Caco-2 (cell line): ENCODE results near the gene ZNF774. TPM values are rescaled to one million over a fixed set of nuclear protein-coding genes. Genes with fewer than 3 reads are reported as not detected.

Experiments used
- BruUV-seq: library from RNA; stranded (reverse); fragments of 400-500 nt; replicated peaks from 2 replicates; lab custom pipeline; 2021; lab: Mats Ljungman, UMichigan
- CTCF ChIA-PET: fragments of 300-600 bp; sonication (Branson Sonifier 250); formaldehyde crosslinking; loops from one replicate; lab custom pipeline; 2022; ENCODE audit warnings: antibody characterized with exemption; lab: Charles Lee
- POLR2A ChIA-PET: fragments of 300-600 bp; sonication (Branson Sonifier 250); formaldehyde crosslinking; loops from one replicate; lab custom pipeline; 2022; ENCODE audit warnings: antibody characterized with exemption; lab: Charles Lee
- DNase-seq, 2 experiments: peaks; one replicate each; pipeline versions ENCODE4 v3.0.0 to v3.0.0-alpha.2; 2020 to 2022
- H3K27me3 ChIP-seq: replicated peaks from 2 replicates; pipeline ENCODE4 v1.6.0; 2011; ENCODE audit warnings: low read length; ENCODE audit not compliant: control insufficient read depth, insufficient read depth
- H3K36me3 ChIP-seq: 2 replicates; pipeline ENCODE4 v1.5.1; 2011; ENCODE audit warnings: low read length; ENCODE audit not compliant: control insufficient read depth, insufficient read depth
- H3K4me1 ChIP-seq: fragments of 250-450 bp; sonication (Bioruptor Pico); 2 replicates; pipeline ENCODE4 v1.5.1; 2020; ENCODE audit warnings: mild to moderate bottlenecking
- H3K4me3 ChIP-seq: 2 replicates; pipeline ENCODE4 v1.5.1; 2011; ENCODE audit warnings: low read depth, mild to moderate bottlenecking, control low read depth, low read length
- H3K9me3 ChIP-seq: fragments of 250-450 bp; sonication (Bioruptor Pico); 2 replicates; pipeline ENCODE4 v1.5.1; 2020; ENCODE audit warnings: mild to moderate bottlenecking, moderate library complexity
- H3K27ac Mint-ChIP-seq: one replicate; pipeline ENCODE4 v1.8.0; 2022; ENCODE audit warnings: mixed read lengths; ENCODE audit not compliant: unreplicated experiment
- H3K27me3 Mint-ChIP-seq: one replicate; pipeline ENCODE4 v1.8.0; 2022; ENCODE audit warnings: mixed read lengths; ENCODE audit not compliant: insufficient read depth, unreplicated experiment
- H3K36me3 Mint-ChIP-seq: one replicate; pipeline ENCODE4 v1.8.0; 2022; ENCODE audit warnings: mild to moderate bottlenecking, mixed read lengths; ENCODE audit not compliant: insufficient read depth, unreplicated experiment
- H3K4me1 Mint-ChIP-seq: one replicate; pipeline ENCODE4 v1.8.0; 2022; ENCODE audit warnings: low read depth, mixed read lengths; ENCODE audit not compliant: unreplicated experiment
- H3K4me3 Mint-ChIP-seq: one replicate; pipeline ENCODE4 v1.8.0; 2022; ENCODE audit warnings: mild to moderate bottlenecking, moderate library complexity, mixed read lengths; ENCODE audit not compliant: unreplicated experiment
- H3K9me3 Mint-ChIP-seq: one replicate; pipeline ENCODE4 v1.8.0; 2022; ENCODE audit warnings: mixed read lengths; ENCODE audit not compliant: unreplicated experiment
- CTCF ChIP-seq, 2 experiments: fragments of 200-600 bp in 1 of 2; IDR thresholded peaks; 1 replicate in 1 of 2; 2 replicates in 1 of 2; pipeline versions ENCODE4 v1.5.1 to v1.8.0; 2011 to 2022; ENCODE audit warnings: antibody characterized with exemption in 1 of 2, control low read depth in 1 of 2, inconsistent platforms in 1 of 2, low read depth in 1 of 2, low read length in 1 of 2, mild to moderate bottlenecking in 1 of 2, moderate library complexity in 1 of 2; ENCODE audit not compliant: insufficient read depth in 1 of 2, severe bottlenecking in 1 of 2, unreplicated experiment in 1 of 2
- intact Hi-C: fragments of 100-400 bp; cut with micrococcal nuclease; formaldehyde crosslinking; loops from one replicate; pipeline ENCODE4 v1.10.0; 2022; ENCODE audit not compliant: unreplicated experiment
- total RNA-seq: library from RNA; stranded (reverse); gene quantifications from 2 replicates; pipeline ENCODE4 v1.2.3, GENCODE V29; 2022

Gene ZNF774
- total RNA-seq, 1 experiment from 2014 or later, result 11.9 TPM

- ChIA-PET POLR2A (no interaction called here), CTCF (interaction anchor here (1.3 kb wide), 1 partner anchor 13 kb away, joined by 4 read pairs; no protein-coding TSS in a partner anchor)
- intact Hi-C loops, result no loop called here
- H3K9me3 Mint-ChIP-seq, result no peaks in the 10 kb centered on the region
- DNase-seq, result no peak
- Histone ChIP-seq H3K9me3 (no peaks in the 10 kb centered on the region), H3K27me3 (no peaks in the 10 kb centered on the region), H3K4me3 (no peak overlapping the region), H3K36me3 (no peaks in the 10 kb centered on the region), H3K4me1 (no peaks in the 10 kb centered on the region)
- H3K4me1 Mint-ChIP-seq, result peaks cover 7% of the 10 kb centered on the region
- BruUV-seq, result no TSS peak
- H3K4me3 Mint-ChIP-seq, result no peak overlapping the region
- H3K36me3 Mint-ChIP-seq, result peaks cover 5% of the 10 kb centered on the region
- TF ChIP-seq CTCF (IDR thresholded peaks at IDR 0.05; ENCODE audit: insufficient read depth in 1 of 2, low read depth in 1 of 2, low read length in 1 of 2, severe bottlenecking in 1 of 2, unreplicated experiment in 1 of 2), result no peak
- no peak overlapping the region for H3K27ac Mint-ChIP-seq
- H3K27me3 Mint-ChIP-seq, result peaks cover under 1% of the 10 kb centered on the region
Measured at GRCh38 chr15:90306560-90306959, 45.5 kb upstream of the ZNF774 start.

- H3K9me3 ChIP-seq, result no peaks in the 10 kb centered on the region
- intact Hi-C loops, result no loop called here
- H3K4me1 Mint-ChIP-seq, result peaks cover 7% of the 10 kb centered on the region
- H3K4me3 ChIP-seq, result no peak overlapping the region
- no peak overlapping the region for H3K4me3 Mint-ChIP-seq
- peaks cover 5% of the 10 kb centered on the region for H3K27me3 Mint-ChIP-seq
- H3K36me3 ChIP-seq, result no peaks in the 10 kb centered on the region
- H3K9me3 Mint-ChIP-seq, result no peaks in the 10 kb centered on the region
- ChIA-PET CTCF (no interaction called here), POLR2A (no interaction called here)
- DNase-seq, result no peak
- no peak for TF ChIP-seq CTCF (IDR thresholded peaks at IDR 0.05; ENCODE audit: insufficient read depth in 1 of 2, low read depth in 1 of 2, low read length in 1 of 2, severe bottlenecking in 1 of 2, unreplicated experiment in 1 of 2)
- H3K4me1 ChIP-seq, result no peaks in the 10 kb centered on the region
- no peaks in the 10 kb centered on the region for H3K27me3 ChIP-seq
- peaks cover 5% of the 10 kb centered on the region for H3K36me3 Mint-ChIP-seq
- H3K27ac Mint-ChIP-seq, result no peak overlapping the region
- BruUV-seq, result no TSS peak
Measured at GRCh38 chr15:90307661-90308060, 44.4 kb upstream of the ZNF774 start.

GRCh38 chr15:90309020-90309419 lies 43.1 kb upstream of the ZNF774 start:
- intact Hi-C loops, result no loop called here
- Mint-ChIP-seq H3K36me3 (peaks cover 5% of the 10 kb centered on the region), H3K27ac (no peak overlapping the region), H3K9me3 (no peaks in the 10 kb centered on the region), H3K4me1 (peaks cover 7% of the 10 kb centered on the region), H3K27me3 (peaks cover 12% of the 10 kb centered on the region), H3K4me3 (no peak overlapping the region)
- CTCF ChIA-PET, result no interaction called here
- Histone ChIP-seq H3K9me3 (no peaks in the 10 kb centered on the region), H3K4me1 (no peaks in the 10 kb centered on the region), H3K4me3 (no peak overlapping the region), H3K27me3 (no peaks in the 10 kb centered on the region), H3K36me3 (no peaks in the 10 kb centered on the region)
- POLR2A ChIA-PET, result no interaction called here
- no peak for TF ChIP-seq CTCF (IDR thresholded peaks at IDR 0.05; ENCODE audit: insufficient read depth in 1 of 2, low read depth in 1 of 2, low read length in 1 of 2, severe bottlenecking in 1 of 2, unreplicated experiment in 1 of 2)
- BruUV-seq, result no TSS peak
- no peak for DNase-seq
